GM12892 (cell line): Measurements from ENCODE around the gene CACNA2D3.
A peak's percentile ranks its signal among the peaks of the same experiment; 100 is the strongest.

Experiments used
- DNase-seq: peaks from one replicate; pipeline ENCODE4 v3.0.0; 2011; ENCODE audit not compliant: insufficient read length
- FAIRE-seq: peaks from 2 replicates; lab custom pipeline; 2011; peaks lifted over from hg19 to GRCh38; lab: Jason Lieb, UNC
- POLR2A ChIP-seq: IDR thresholded peaks from 2 replicates; pipeline ENCODE4 v1.6.1; 2011; ENCODE audit warnings: low read depth, low read length, control low read depth
- POLR2AphosphoS5 ChIP-seq: IDR thresholded peaks from 2 replicates; pipeline ENCODE4 v1.6.1; 2011; ENCODE audit warnings: low read depth, low read length, control low read depth
- TAF1 ChIP-seq: IDR thresholded peaks from 2 replicates; pipeline ENCODE4 v1.6.1; 2011; ENCODE audit warnings: low read depth, mild to moderate bottlenecking, control low read depth, low read length, borderline replicate concordance

CACNA2D3 gene

GRCh38 chr3:54713031-54713430 is 590.7 kb downstream of the CACNA2D3 start:
- no peak for DNase-seq
- no peak for FAIRE-seq
- no peak for TF ChIP-seq POLR2AphosphoS5
- TF ChIP-seq POLR2A, result no peak

DNA sequence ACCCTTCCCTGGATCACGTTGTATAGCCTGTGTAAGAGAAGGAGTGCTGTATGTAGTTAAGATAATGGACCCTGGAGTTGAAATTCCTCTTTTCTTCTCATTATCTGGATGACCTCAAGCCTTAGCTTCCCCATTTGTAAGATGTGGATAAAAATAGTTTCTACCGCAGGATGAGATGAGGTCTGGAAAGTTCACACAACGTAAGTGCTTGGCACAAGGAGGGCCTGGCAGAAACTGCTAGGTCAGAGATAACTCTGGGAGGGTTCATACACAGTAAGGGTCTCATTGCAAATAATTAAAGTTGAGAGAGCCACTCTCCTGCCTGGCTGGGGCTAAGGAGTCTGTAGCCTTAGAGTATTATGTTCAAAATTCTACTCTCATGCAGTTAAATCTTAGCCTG is 591.1 kb downstream of the CACNA2D3 start:
- DNase-seq, result no peak
- TF ChIP-seq TAF1 (no peak), POLR2AphosphoS5 (no peak), POLR2A (no peak)
- FAIRE-seq, result no peak

- TF ChIP-seq TAF1 (no peak), POLR2AphosphoS5 (no peak), POLR2A (no peak)
- FAIRE-seq (no peak), DNase-seq (no peak)
These were observed 591.7 kb downstream of the CACNA2D3 start for GRCh38 chr3:54714035-54714434.

- TF ChIP-seq POLR2AphosphoS5 (no peak), TAF1 (no peak), POLR2A (no peak)
- DNase-seq (no peak), FAIRE-seq (peak; percentile 70)
These were observed 595.2 kb downstream of the CACNA2D3 start for GRCh38 chr3:54717506-54717905.

GRCh38 chr3:54719914-54720313 is 597.6 kb downstream of the CACNA2D3 start:
- FAIRE-seq, result no peak
- no peak for DNase-seq
- TF ChIP-seq TAF1 (no peak), POLR2AphosphoS5 (no peak), POLR2A (no peak)

- TF ChIP-seq TAF1 (no peak), POLR2A (no peak), POLR2AphosphoS5 (no peak)
- FAIRE-seq, result no peak
- no peak for DNase-seq
These were observed 598.3 kb downstream of the CACNA2D3 start for GRCh38 chr3:54720604-54721003.

DNA sequence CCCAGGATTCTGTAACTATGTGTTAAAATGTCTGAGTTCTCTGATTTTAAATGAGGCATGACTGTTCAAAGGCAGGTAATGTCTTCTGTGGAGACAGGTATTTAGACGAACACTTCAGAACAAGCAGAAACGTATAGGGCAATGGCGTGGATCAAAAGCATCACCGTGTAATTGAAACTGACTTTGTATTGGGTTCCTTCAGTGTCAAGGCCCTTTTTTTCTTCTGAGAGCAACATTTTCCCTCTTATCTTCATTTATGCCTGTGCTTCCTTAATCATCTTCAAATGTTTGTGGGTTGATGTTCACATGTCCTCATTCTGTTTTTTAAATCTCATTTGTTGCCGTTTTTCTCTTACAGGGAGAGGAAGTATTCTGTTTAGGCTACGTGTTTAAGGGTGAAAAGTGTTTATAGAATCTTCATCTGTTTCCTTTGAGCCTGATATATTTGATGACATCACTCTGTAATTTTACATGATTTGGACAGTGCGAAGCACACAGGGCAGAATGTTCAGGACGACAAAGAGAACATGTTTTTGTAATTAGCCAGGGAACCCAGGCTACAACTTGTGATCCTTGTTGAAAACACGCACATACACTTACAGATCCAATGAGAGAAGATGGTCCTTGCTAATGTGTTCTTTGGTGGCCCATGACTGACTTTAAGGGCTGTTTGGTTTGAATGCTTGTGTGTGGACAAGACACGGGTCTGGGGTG is 609.5 kb downstream of the CACNA2D3 start:
- DNase-seq, result no peak
- no peak for FAIRE-seq
- TF ChIP-seq POLR2AphosphoS5 (no peak), TAF1 (no peak), POLR2A (no peak)

GRCh38 chr3:54733106-54734006 is 611.0 kb downstream of the CACNA2D3 start:
- FAIRE-seq (no peak), DNase-seq (no peak)
- no peak for TF ChIP-seq POLR2A
- no peak for TF ChIP-seq TAF1
- no peak for TF ChIP-seq POLR2AphosphoS5

GRCh38 chr3:54736459-54736858 is 614.1 kb downstream of the CACNA2D3 start:
- no peak for TF ChIP-seq POLR2A
- no peak for TF ChIP-seq POLR2AphosphoS5
- TF ChIP-seq TAF1, result no peak
- DNase-seq, result no peak
- FAIRE-seq, result no peak

- DNase-seq (no peak), FAIRE-seq (no peak)
- TF ChIP-seq POLR2A (no peak), TAF1 (no peak), POLR2AphosphoS5 (no peak)
These were observed 621.4 kb downstream of the CACNA2D3 start for GRCh38 chr3:54743755-54744154.

GRCh38 chr3:54744291-54744690 is 621.9 kb downstream of the CACNA2D3 start:
- no peak for DNase-seq
- TF ChIP-seq TAF1, result no peak
- no peak for TF ChIP-seq POLR2AphosphoS5
- no peak for TF ChIP-seq POLR2A
- no peak for FAIRE-seq

DNA sequence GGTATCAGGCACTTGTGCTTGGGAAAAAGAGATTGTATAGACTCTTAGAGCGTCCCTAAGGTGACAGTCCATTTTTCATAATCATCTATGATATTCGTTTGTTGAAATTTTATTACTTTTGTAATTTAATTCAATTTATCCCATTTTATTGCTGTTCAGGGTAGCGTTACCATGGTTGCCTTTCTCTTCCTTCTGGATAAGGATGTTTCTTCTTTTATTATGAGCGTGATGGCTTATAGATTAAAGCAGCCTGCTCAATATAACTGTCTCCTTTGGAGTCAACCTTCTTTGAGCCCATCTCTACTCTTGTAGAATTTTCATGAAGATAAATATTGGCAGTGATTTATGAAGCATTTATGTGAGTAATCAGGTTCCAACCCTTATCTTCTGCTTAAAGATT is 623.5 kb downstream of the CACNA2D3 start:
- DNase-seq (no peak), FAIRE-seq (no peak)
- TF ChIP-seq POLR2A (no peak), POLR2AphosphoS5 (no peak), TAF1 (no peak)
